ENCODE results near the gene GPS1. TPM values are rescaled to one million over a fixed set of nuclear protein-coding genes. Genes with fewer than 3 reads are reported as not detected.
A peak's percentile ranks its signal among the peaks of the same experiment; 100 is the strongest.

The GPS1 gene
- 79.7 and 131 TPM in 2 replicates for polyA plus RNA-seq (2011; rRNA removed)
- 74.1 and 114 TPM in 2 replicates for polyA minus RNA-seq (2011; rRNA and poly(A)+ RNA removed)

- no peak for DNase-seq (ENCODE audit: low read depth)
- Histone ChIP-seq H3K36me3 (ENCODE audit: control insufficient read depth, insufficient read depth, low read length) (peaks cover 51% of the 10 kb centered on the region), H3K4me3 (ENCODE audit: low read depth, low read length) (peak within 1 kb of the TSS; percentile 87), H3K27me3 (ENCODE audit: control insufficient read depth, insufficient read depth, low read length) (no peaks in the 10 kb centered on the region)
- ChIA-PET CTCF (interaction anchor here (1.5 to 2.9 kb wide), 3 partner anchors 15 to 92 kb away, joined by 7 to 23 read pairs (median 10); partner anchors contain the start of genes DCXR and RAC3), POLR2A (no interaction called here)
- no peak for TF ChIP-seq CTCF (IDR thresholded peaks at IDR 0.05; ENCODE audit: insufficient read depth, low read depth, low read length)
Observed at GRCh38 chr17:82051776-82052637, at the start of gene GPS1, which contains the start of gene RFNG. Gene GPS1 (plus strand): TSS chr17:82051898. CDS start chr17:82051932, 34 bp downstream. Gene RFNG (minus strand): TSS chr17:82051811. CDS start chr17:82051766, 45 bp downstream.

DNA sequence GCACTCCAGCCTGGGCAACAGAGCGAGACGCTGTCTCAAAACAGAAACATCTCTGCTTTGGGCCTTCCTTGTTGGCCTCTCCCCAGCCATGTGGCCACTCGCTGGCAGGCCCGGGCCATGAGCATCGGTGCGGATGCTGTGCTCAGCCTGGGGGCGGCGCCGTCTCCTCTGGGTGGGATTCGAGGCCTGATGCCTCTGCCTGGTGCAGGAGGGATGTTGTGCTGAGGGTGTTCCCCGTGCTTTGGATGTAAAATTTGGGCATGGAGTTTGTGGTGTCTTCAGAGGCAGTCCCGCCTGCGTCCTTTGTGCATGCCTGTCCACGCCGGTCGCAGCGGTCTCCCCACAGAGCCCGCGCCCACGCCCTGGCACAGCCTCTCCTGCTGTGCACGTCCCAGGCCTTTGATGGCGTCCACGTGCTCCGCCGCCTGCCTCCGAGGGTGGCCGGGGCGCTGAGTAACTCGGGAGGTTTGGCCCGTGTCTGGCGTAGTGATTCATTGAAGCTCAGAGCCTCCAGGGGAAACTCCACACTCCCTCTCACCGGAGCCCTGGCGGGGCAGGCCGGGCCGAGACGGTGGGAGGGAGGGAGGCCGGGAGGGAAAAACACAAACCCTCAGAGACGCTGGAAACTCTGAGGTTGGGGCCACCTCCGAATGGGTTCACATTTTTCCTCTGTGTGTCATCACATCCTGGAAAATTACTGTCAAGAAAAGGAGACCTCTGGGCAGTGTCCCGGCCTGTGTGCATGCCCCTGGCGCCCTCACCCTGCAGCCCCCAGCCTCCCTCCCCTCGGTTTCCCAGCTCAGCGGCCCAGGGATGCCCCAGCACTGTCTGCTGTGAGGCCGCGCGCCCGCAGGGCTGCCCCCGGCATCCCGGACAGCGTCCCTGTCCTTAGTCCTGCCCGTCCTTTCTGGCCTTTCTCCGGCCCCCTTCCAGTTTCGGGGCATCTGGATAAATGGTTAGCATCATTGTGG is 48.0 kb upstream of the GPS1 start:
- Histone ChIP-seq H3K27me3 (ENCODE audit: control insufficient read depth, insufficient read depth, low read length) (no peaks in the 10 kb centered on the region), H3K4me3 (ENCODE audit: low read depth, low read length) (no peak overlapping the region), H3K36me3 (ENCODE audit: control insufficient read depth, insufficient read depth, low read length) (no peaks in the 10 kb centered on the region; the same call in 1 of the 2 replicates)
- TF ChIP-seq CTCF (IDR thresholded peaks at IDR 0.05; ENCODE audit: insufficient read depth, low read depth, low read length): peak; percentile 15; the same call in 1 of the 2 replicates
- POLR2A ChIA-PET: interaction anchor here (0.7 to 1.5 kb wide), 2 partner anchors 12 to 71 kb away, joined by 3 to 4 read pairs; no protein-coding TSS in a partner anchor
- CTCF ChIA-PET: interaction anchor here (0.7 to 4.5 kb wide), 10 partner anchors 8 to 297 kb away, joined by 3 to 28 read pairs (median 4); partner anchors contain the start of genes DCXR and NOTUM
- DNase-seq (ENCODE audit: low read depth): peak; percentile 87

GRCh38 chr17:82004517-82005455 is 46.9 kb upstream of the GPS1 start:
- no peaks in the 10 kb centered on the region; the same call in 1 of the 2 replicates for H3K36me3 ChIP-seq (ENCODE audit: control insufficient read depth, insufficient read depth, low read length)
- H3K4me3 ChIP-seq (ENCODE audit: low read depth, low read length): no peak overlapping the region
- CTCF ChIA-PET: interaction anchor here (0.9 to 4.5 kb wide), 6 partner anchors 9 to 296 kb away, joined by 3 to 28 read pairs (median 4); partner anchors contain the start of gene NOTUM
- no peaks in the 10 kb centered on the region for H3K27me3 ChIP-seq (ENCODE audit: control insufficient read depth, insufficient read depth, low read length)
- TF ChIP-seq CTCF (IDR thresholded peaks at IDR 0.05; ENCODE audit: insufficient read depth, low read depth, low read length): no peak
- POLR2A ChIA-PET: interaction anchor here (1.5 kb wide), 1 partner anchor 13 kb away, joined by 4 read pairs; no protein-coding TSS in a partner anchor
- DNase-seq (ENCODE audit: low read depth): no peak

DNA sequence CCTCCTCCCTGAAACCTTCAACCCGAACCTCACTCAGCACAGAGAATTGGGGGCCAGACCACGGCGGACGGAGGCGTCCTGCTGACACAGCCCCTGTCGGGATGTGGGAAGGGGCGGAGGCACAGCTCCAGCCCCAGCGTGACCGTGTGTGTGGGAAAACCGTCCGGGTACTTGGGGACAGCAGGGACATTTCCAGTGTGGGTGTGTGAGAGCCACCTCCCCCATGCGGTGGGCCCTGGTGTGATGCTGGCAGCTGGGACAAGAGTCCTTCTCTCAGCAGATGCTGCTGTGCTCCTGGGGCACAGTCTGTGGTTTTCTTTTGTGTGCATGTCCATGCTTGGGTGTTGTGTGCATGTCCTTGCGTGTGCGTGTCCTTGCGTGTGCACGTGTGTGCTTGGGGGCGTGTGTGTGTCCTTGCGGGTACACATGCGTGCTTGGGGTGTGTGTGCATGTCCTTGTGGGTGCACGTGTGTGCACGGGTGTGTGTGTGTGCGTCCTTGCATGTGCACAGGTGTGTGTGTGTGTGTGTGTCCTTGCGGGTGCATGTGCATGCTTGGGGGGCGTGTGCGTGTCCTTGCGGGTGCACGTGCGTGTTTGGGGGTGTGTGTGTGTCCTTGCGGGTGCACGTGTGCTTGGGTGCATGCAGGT is 45.9 kb upstream of the GPS1 start:
- TF ChIP-seq CTCF (IDR thresholded peaks at IDR 0.05; ENCODE audit: insufficient read depth, low read depth, low read length): no peak
- ChIA-PET CTCF (interaction anchor here (4.5 kb wide), 1 partner anchor 14 kb away, joined by 28 read pairs; no protein-coding TSS in a partner anchor), POLR2A (no interaction called here)
- Histone ChIP-seq H3K4me3 (ENCODE audit: low read depth, low read length) (no peak overlapping the region), H3K27me3 (ENCODE audit: control insufficient read depth, insufficient read depth, low read length) (no peaks in the 10 kb centered on the region), H3K36me3 (ENCODE audit: control insufficient read depth, insufficient read depth, low read length) (no peaks in the 10 kb centered on the region; the same call in 1 of the 2 replicates)
- DNase-seq (ENCODE audit: low read depth): no peak

All from BJ (cell line).